Central memory CD8-positive, alpha-beta T cell (primary cell): Measurements from ENCODE around the gene NPW.

Experiments
- ATAC-seq: fragments of 150-1000 bp; cut with Tn5 transposase; replicated peaks from 2 replicates; pipeline ENCODE4 v1.10.0; 2022; ENCODE audit warnings: mild to moderate bottlenecking, moderate FRiP score, moderate number of reproducible peaks; ENCODE audit not compliant: poor library complexity, severe bottlenecking; ENCODE audit errors: extremely low read depth
- DNase-seq, 2 donors: peaks; one replicate each; pipeline ENCODE4 v3.0.0; 2021; ENCODE audit warnings: low spot score in 2 of 2
- H3K27ac Mint-ChIP-seq: one replicate; pipeline ENCODE4 v1.8.0; 2022; ENCODE audit warnings: low read depth, mild to moderate bottlenecking, moderate library complexity, mixed read lengths
- H3K27me3 Mint-ChIP-seq: one replicate; pipeline ENCODE4 v1.8.0; 2022; ENCODE audit warnings: mixed read lengths
- H3K36me3 Mint-ChIP-seq: one replicate; pipeline ENCODE4 v1.8.0; 2022; ENCODE audit warnings: mild to moderate bottlenecking, moderate library complexity, mixed read lengths; ENCODE audit not compliant: insufficient read depth
- H3K4me1 Mint-ChIP-seq: one replicate; pipeline ENCODE4 v1.8.0; 2022; ENCODE audit warnings: mixed read lengths
- H3K4me3 Mint-ChIP-seq: one replicate; pipeline ENCODE4 v1.8.0; 2022; ENCODE audit warnings: mild to moderate bottlenecking, moderate library complexity, mixed read lengths
- H3K9me3 Mint-ChIP-seq: one replicate; pipeline ENCODE4 v1.8.0; 2022; ENCODE audit warnings: mixed read lengths

The NPW gene

GRCh38 chr16:2019518-2019920 lies at the start of gene NPW:
Gene NPW (plus strand): TSS chr16:2019785.
- Mint-ChIP-seq H3K36me3 (peaks cover 5% of the 10 kb centered on the region), H3K27ac (no peak within 1 kb of the TSS), H3K27me3 (peaks cover 40% of the 10 kb centered on the region), H3K4me1 (peaks cover 12% of the 10 kb centered on the region), H3K9me3 (no peaks in the 10 kb centered on the region), H3K4me3 (no peak within 1 kb of the TSS)
- no peak for ATAC-seq
- DNase-seq: no peak

- H3K27me3 Mint-ChIP-seq: no peaks in the 10 kb centered on the region
- peak; percentile 99 for ATAC-seq
- peak; percentile 94 to 97 for DNase-seq
- H3K4me1 Mint-ChIP-seq: peaks cover 22% of the 10 kb centered on the region
- H3K9me3 Mint-ChIP-seq: no peaks in the 10 kb centered on the region
- H3K36me3 Mint-ChIP-seq: peaks cover 22% of the 10 kb centered on the region
- H3K4me3 Mint-ChIP-seq: peak within 1 kb of the TSS; percentile 99
- H3K27ac Mint-ChIP-seq: peak within 1 kb of the TSS; percentile 94
Observed at GRCh38 chr16:1971796-1972489, 47.6 kb upstream of the NPW start, which contains the start of gene TBL3. Gene TBL3 (plus strand): TSS chr16:1972053. CDS start chr16:1972165, 112 bp downstream.

GRCh38 chr16:1972490-1972877 lies 47.1 kb upstream of the NPW start:
- no peaks in the 10 kb centered on the region for H3K9me3 Mint-ChIP-seq
- ATAC-seq (no peak), DNase-seq (no peak)
- peaks cover 22% of the 10 kb centered on the region for H3K36me3 Mint-ChIP-seq
- H3K27ac Mint-ChIP-seq: peak overlapping the region; percentile 94
- no peaks in the 10 kb centered on the region for H3K27me3 Mint-ChIP-seq
- H3K4me1 Mint-ChIP-seq: peaks cover 22% of the 10 kb centered on the region
- H3K4me3 Mint-ChIP-seq: peak overlapping the region; percentile 99

- no peak overlapping the region for H3K4me3 Mint-ChIP-seq
- H3K36me3 Mint-ChIP-seq: peaks cover 28% of the 10 kb centered on the region
- H3K27me3 Mint-ChIP-seq: no peaks in the 10 kb centered on the region
- ATAC-seq: no peak
- H3K27ac Mint-ChIP-seq: no peak overlapping the region
- H3K9me3 Mint-ChIP-seq: no peaks in the 10 kb centered on the region
- peaks cover 22% of the 10 kb centered on the region for H3K4me1 Mint-ChIP-seq
- DNase-seq: no peak
Observed at GRCh38 chr16:1973461-1974156, 46.0 kb upstream of the NPW start.

GRCh38 chr16:1974157-1975070 lies 45.2 kb upstream of the NPW start:
- DNase-seq: no peak
- Mint-ChIP-seq H3K27me3 (no peaks in the 10 kb centered on the region), H3K36me3 (peaks cover 30% of the 10 kb centered on the region), H3K27ac (no peak overlapping the region), H3K4me3 (peak overlapping the region; percentile 27), H3K4me1 (peaks cover 22% of the 10 kb centered on the region), H3K9me3 (no peaks in the 10 kb centered on the region)
- ATAC-seq: no peak

- Mint-ChIP-seq H3K27me3 (no peaks in the 10 kb centered on the region), H3K4me1 (peaks cover 22% of the 10 kb centered on the region), H3K9me3 (no peaks in the 10 kb centered on the region), H3K4me3 (no peak overlapping the region), H3K27ac (no peak overlapping the region), H3K36me3 (peaks cover 32% of the 10 kb centered on the region)
- DNase-seq (no peak), ATAC-seq (no peak)
Observed at GRCh38 chr16:1975432-1976215, 44.0 kb upstream of the NPW start.

- Mint-ChIP-seq H3K4me1 (peaks cover 17% of the 10 kb centered on the region), H3K4me3 (no peak overlapping the region), H3K9me3 (no peaks in the 10 kb centered on the region), H3K27me3 (no peaks in the 10 kb centered on the region), H3K27ac (no peak overlapping the region), H3K36me3 (peaks cover 31% of the 10 kb centered on the region)
- DNase-seq: no peak
- no peak for ATAC-seq
Observed at GRCh38 chr16:1976216-1976520, 43.4 kb upstream of the NPW start.

GRCh38 chr16:1976951-1977874 lies 42.4 kb upstream of the NPW start:
- H3K9me3 Mint-ChIP-seq: no peaks in the 10 kb centered on the region
- no peak overlapping the region for H3K4me3 Mint-ChIP-seq
- peaks cover 7% of the 10 kb centered on the region for H3K4me1 Mint-ChIP-seq
- DNase-seq (no peak), ATAC-seq (no peak)
- peaks cover 3% of the 10 kb centered on the region for H3K27me3 Mint-ChIP-seq
- no peak overlapping the region for H3K27ac Mint-ChIP-seq
- peaks cover 25% of the 10 kb centered on the region for H3K36me3 Mint-ChIP-seq

- no peak for DNase-seq
- no peak for ATAC-seq
Observed at GRCh38 chr16:1977875-1978268, 41.7 kb upstream of the NPW start.

GRCh38 chr16:1978476-1979120 lies 41.0 kb upstream of the NPW start:
- H3K9me3 Mint-ChIP-seq: no peaks in the 10 kb centered on the region
- H3K4me1 Mint-ChIP-seq: peaks cover 5% of the 10 kb centered on the region
- peaks cover 23% of the 10 kb centered on the region for H3K36me3 Mint-ChIP-seq
- no peak overlapping the region for H3K4me3 Mint-ChIP-seq
- H3K27me3 Mint-ChIP-seq: peaks cover 14% of the 10 kb centered on the region
- no peak overlapping the region for H3K27ac Mint-ChIP-seq
- no peak for DNase-seq
- ATAC-seq: no peak

More at GRCh38 chr16:1977875-1978268, 41.7 kb upstream of the NPW start:
- Mint-ChIP-seq H3K27ac (no peak overlapping the region), H3K9me3 (no peaks in the 10 kb centered on the region), H3K27me3 (peaks cover 10% of the 10 kb centered on the region), H3K36me3 (peaks cover 23% of the 10 kb centered on the region), H3K4me1 (peaks cover 5% of the 10 kb centered on the region), H3K4me3 (no peak overlapping the region)
